ENCODE results near the gene NECTIN3. TPM values are rescaled to one million over a fixed set of nuclear protein-coding genes. Genes with fewer than 3 reads are reported as not detected.

NECTIN3 gene
- total and polyA plus RNA-seq, 2 donors (not counting 1 experiment from before 2014, with no cell fraction given), result 0.19 to 1.9 TPM

- TF ChIP-seq CTCF (IDR thresholded peaks at IDR 0.05), result no peak
- no peak for TF ChIP-seq EZH2 (IDR thresholded peaks at IDR 0.05; ENCODE audit: borderline replicate concordance, insufficient read depth, low read depth, low read length, poor library complexity, severe bottlenecking)
- Histone ChIP-seq H2AFZ (ENCODE audit: insufficient read depth, low read depth, low read length, poor library complexity, severe bottlenecking) (no peak overlapping the region), H3K9ac (ENCODE audit: low read length) (no peak overlapping the region), H3K36me3 (replicated peaks in 1 of 2; ENCODE audit: control extremely low read depth in 1 of 2, control insufficient read depth in 1 of 2, extremely low read depth in 1 of 2, insufficient read depth in 2 of 2, low read length in 1 of 2) (no peaks in the 10 kb centered on the region), H3K4me1 (ENCODE audit: control insufficient read depth in 2 of 2, insufficient read depth in 2 of 2, low read length in 2 of 2) (peaks cover 25% of the 10 kb centered on the region in 2 donors), H3K27me3 (replicated peaks in 1 of 4; ENCODE audit: control extremely low read depth in 1 of 4, control insufficient read depth in 3 of 4, insufficient read depth in 4 of 4, low read length in 3 of 4) (peaks cover 0 to 37% (median 16%) of the 10 kb centered on the region in 4 experiments), H3K4me3 (ENCODE audit: control extremely low read depth in 1 of 5, extremely low read depth in 1 of 5, insufficient read depth in 1 of 5, low read depth in 2 of 5, low read length in 4 of 5) (no peak overlapping the region), H3K79me2 (ENCODE audit: control insufficient read depth, insufficient read depth, low read length) (no peaks in the 10 kb centered on the region), H3K27ac (ENCODE audit: low read length in 2 of 2) (no peak overlapping the region), H3K4me2 (replicated peaks; ENCODE audit: low read depth, low read length, poor library complexity, severe bottlenecking) (no peak overlapping the region), H3K9me3 (ENCODE audit: control extremely low read depth in 1 of 3, control insufficient read depth in 2 of 3, insufficient read depth in 1 of 3, low read length in 2 of 3) (peaks cover 0 to 14% (median 1%) of the 10 kb centered on the region in 3 donors), H4K20me1 (ENCODE audit: control insufficient read depth, insufficient read depth, low read length, poor library complexity, severe bottlenecking) (no peaks in the 10 kb centered on the region)
- no peak overlapping the region for H3K27ac Mint-ChIP-seq
- H3K4me3 Mint-ChIP-seq, result no peak overlapping the region
- ChIA-PET CTCF (interaction anchor here (0.6 to 1.2 kb wide), 2 partner anchors 12 to 19 kb away, joined by 4 read pairs; no protein-coding TSS in a partner anchor), POLR2A (no interaction called here)
- no CpG with 5 or more reads among the region's 1 CpG for WGBS (ENCODE audit: insufficient coverage)
- intact Hi-C loops (cut with micrococcal nuclease), result no loop called here
- DNase-seq, result no peak
- no peak for ATAC-seq (ENCODE audit: low read depth)
- H3K4me1 Mint-ChIP-seq, result peaks cover 29% of the 10 kb centered on the region
- H3K9me3 Mint-ChIP-seq (ENCODE audit: insufficient read depth), result no peaks in the 10 kb centered on the region
- H3K27me3 Mint-ChIP-seq, result peaks cover 18% of the 10 kb centered on the region
These were observed 3.0 kb upstream of the NECTIN3 start for GRCh38 chr3:111068574-111068973.

GRCh38 chr3:111069974-111070771 lies 1.4 kb upstream of the NECTIN3 start:
- peaks cover 30% of the 10 kb centered on the region for H3K4me1 Mint-ChIP-seq
- Histone ChIP-seq H3K4me2 (replicated peaks; ENCODE audit: low read depth, low read length, poor library complexity, severe bottlenecking) (peak overlapping the region; percentile 94), H4K20me1 (ENCODE audit: control insufficient read depth, insufficient read depth, low read length, poor library complexity, severe bottlenecking) (no peaks in the 10 kb centered on the region), H2AFZ (ENCODE audit: insufficient read depth, low read depth, low read length, poor library complexity, severe bottlenecking) (peak overlapping the region; percentile 72), H3K27me3 (replicated peaks in 1 of 4; ENCODE audit: control extremely low read depth in 1 of 4, control insufficient read depth in 3 of 4, insufficient read depth in 4 of 4, low read length in 3 of 4) (peaks cover 0 to 46% (median 32%) of the 10 kb centered on the region in 4 experiments), H3K4me1 (ENCODE audit: control insufficient read depth in 2 of 2, insufficient read depth in 2 of 2, low read length in 2 of 2) (peaks cover 25 to 27% of the 10 kb centered on the region in 2 donors), H3K9me3 (ENCODE audit: control extremely low read depth in 1 of 3, control insufficient read depth in 2 of 3, insufficient read depth in 1 of 3, low read length in 2 of 3) (peaks cover 0 to 14% (median 1%) of the 10 kb centered on the region in 3 donors), H3K9ac (ENCODE audit: low read length) (peak overlapping the region; percentile 56), H3K4me3 (ENCODE audit: control extremely low read depth in 1 of 5, extremely low read depth in 1 of 5, insufficient read depth in 1 of 5, low read depth in 2 of 5, low read length in 4 of 5) (peak overlapping the region in 3 of 5 experiments; percentile 52 to 68 (median 61)), H3K36me3 (replicated peaks in 1 of 2; ENCODE audit: control extremely low read depth in 1 of 2, control insufficient read depth in 1 of 2, extremely low read depth in 1 of 2, insufficient read depth in 2 of 2, low read length in 1 of 2) (no peaks in the 10 kb centered on the region), H3K27ac (ENCODE audit: low read length in 2 of 2) (no peak overlapping the region), H3K79me2 (ENCODE audit: control insufficient read depth, insufficient read depth, low read length) (no peaks in the 10 kb centered on the region)
- peak overlapping the region; percentile 64 for H3K27ac Mint-ChIP-seq
- ATAC-seq (ENCODE audit: low read depth) (no peak), DNase-seq (no peak)
- ChIA-PET POLR2A (no interaction called here), CTCF (interaction anchor here (1.2 kb wide), 2 partner anchors 10 kb away, joined by 4 read pairs; no protein-coding TSS in a partner anchor)
- H3K9me3 Mint-ChIP-seq (ENCODE audit: insufficient read depth), result no peaks in the 10 kb centered on the region
- intact Hi-C loops (cut with micrococcal nuclease), result loop anchor here (5.0 to 10.0 kb wide), 3 partner anchors 445 to 905 kb away; partner anchors contain the start of genes ABHD10 and CD96
- peak overlapping the region; percentile 93 for H3K4me3 Mint-ChIP-seq
- peaks cover 34% of the 10 kb centered on the region for H3K27me3 Mint-ChIP-seq
- TF ChIP-seq CTCF (IDR thresholded peaks at IDR 0.05) (no peak), EZH2 (IDR thresholded peaks at IDR 0.05; ENCODE audit: borderline replicate concordance, insufficient read depth, low read depth, low read length, poor library complexity, severe bottlenecking) (no peak)
- WGBS (ENCODE audit: insufficient coverage), result 25% methylated on average over 19 of the region's 25 CpGs
